Measurements from ENCODE around the gene PNPLA1. TPM values are rescaled to one million over a fixed set of nuclear protein-coding genes. Genes with fewer than 3 reads are reported as not detected.

PNPLA1 gene
- total RNA-seq, 1 experiment from 2014 or later, result not detected

- ChIA-PET POLR2A (no interaction called here), CTCF (interaction anchor here (0.5 kb wide), 1 partner anchor 34 kb away, joined by 4 read pairs; no protein-coding TSS in a partner anchor)
- TF ChIP-seq CTCF (IDR thresholded peaks at IDR 0.05) (no peak), POLR2AphosphoS5 (IDR thresholded peaks at IDR 0.05; ENCODE audit: low read depth, low read length) (no peak), TCF7L2 (IDR thresholded peaks at IDR 0.05; ENCODE audit: low read depth, low read length) (no peak), SIN3A (IDR thresholded peaks at IDR 0.05; ENCODE audit: borderline replicate concordance, insufficient read depth, low read depth, low read length) (no peak)
- TF ChIP-seq, protein P1, sequence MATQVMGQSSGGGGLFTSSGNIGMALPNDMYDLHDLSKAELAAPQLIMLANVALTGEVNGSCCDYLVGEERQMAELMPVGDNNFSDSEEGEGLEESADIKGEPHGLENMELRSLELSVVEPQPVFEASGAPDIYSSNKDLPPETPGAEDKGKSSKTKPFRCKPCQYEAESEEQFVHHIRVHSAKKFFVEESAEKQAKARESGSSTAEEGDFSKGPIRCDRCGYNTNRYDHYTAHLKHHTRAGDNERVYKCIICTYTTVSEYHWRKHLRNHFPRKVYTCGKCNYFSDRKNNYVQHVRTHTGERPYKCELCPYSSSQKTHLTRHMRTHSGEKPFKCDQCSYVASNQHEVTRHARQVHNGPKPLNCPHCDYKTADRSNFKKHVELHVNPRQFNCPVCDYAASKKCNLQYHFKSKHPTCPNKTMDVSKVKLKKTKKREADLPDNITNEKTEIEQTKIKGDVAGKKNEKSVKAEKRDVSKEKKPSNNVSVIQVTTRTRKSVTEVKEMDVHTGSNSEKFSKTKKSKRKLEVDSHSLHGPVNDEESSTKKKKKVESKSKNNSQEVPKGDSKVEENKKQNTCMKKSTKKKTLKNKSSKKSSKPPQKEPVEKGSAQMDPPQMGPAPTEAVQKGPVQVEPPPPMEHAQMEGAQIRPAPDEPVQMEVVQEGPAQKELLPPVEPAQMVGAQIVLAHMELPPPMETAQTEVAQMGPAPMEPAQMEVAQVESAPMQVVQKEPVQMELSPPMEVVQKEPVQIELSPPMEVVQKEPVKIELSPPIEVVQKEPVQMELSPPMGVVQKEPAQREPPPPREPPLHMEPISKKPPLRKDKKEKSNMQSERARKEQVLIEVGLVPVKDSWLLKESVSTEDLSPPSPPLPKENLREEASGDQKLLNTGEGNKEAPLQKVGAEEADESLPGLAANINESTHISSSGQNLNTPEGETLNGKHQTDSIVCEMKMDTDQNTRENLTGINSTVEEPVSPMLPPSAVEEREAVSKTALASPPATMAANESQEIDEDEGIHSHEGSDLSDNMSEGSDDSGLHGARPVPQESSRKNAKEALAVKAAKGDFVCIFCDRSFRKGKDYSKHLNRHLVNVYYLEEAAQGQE (IDR thresholded peaks at IDR 0.05; ENCODE audit: insufficient read depth in 1 of 2, low read depth in 2 of 2, low read length in 1 of 2), result no peak
- BruUV-seq (replicated peaks), result no TSS peak
- Histone ChIP-seq H3K9me3 (ENCODE audit: control insufficient read depth, insufficient read depth, low read depth, low read length) (no peaks in the 10 kb centered on the region), H3K27ac (ENCODE audit: low read length) (no peak overlapping the region), H3K27me3 (ENCODE audit: control insufficient read depth, insufficient read depth, low read length) (peaks cover 16% of the 10 kb centered on the region), H3K36me3 (ENCODE audit: control insufficient read depth, insufficient read depth, low read length) (no peaks in the 10 kb centered on the region), H3K4me3 (ENCODE audit: low read depth in 2 of 2, low read length in 2 of 2) (no peak overlapping the region), H3K4me1 (ENCODE audit: control insufficient read depth, insufficient read depth, low read length) (peaks cover 15% of the 10 kb centered on the region)
- DNase-seq (ENCODE audit: low read depth, low spot score), result no peak
- no peak for ATAC-seq
- intact Hi-C loops (cut with micrococcal nuclease; ENCODE audit: unreplicated experiment) (no loop called here), in situ Hi-C loops (cut with HindIII; ENCODE audit: low pct_unique_long_range_greater_than_20kb, low sequenced_read_pairs) (no loop called here)
Observed at GRCh38 chr6:36339146-36339545, 69.3 kb downstream of the PNPLA1 start.

DNA sequence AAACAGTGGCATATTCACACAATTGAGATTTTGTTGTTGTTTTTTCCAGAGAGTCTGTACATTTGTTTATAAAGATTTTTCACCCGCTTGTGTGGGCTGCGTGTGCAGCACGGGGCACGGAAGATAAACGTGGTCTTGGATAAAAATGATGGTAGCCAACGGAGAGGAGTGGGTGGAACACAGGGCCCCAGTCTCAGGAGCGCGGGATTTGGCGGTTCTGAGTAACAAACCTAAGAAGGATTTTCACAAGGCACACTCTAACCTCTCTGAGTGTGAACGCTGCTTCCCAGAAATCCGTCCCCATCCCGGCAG, 70.4 kb downstream of the PNPLA1 start:
- ChIA-PET CTCF (interaction anchor here (0.8 to 1.1 kb wide), 5 partner anchors 12 to 69 kb away, joined by 3 to 4 read pairs (median 3); no protein-coding TSS in a partner anchor), POLR2A (interaction anchor here (0.6 kb wide), 1 partner anchor 100 kb away, joined by 4 read pairs; no protein-coding TSS in a partner anchor)
- Histone ChIP-seq H3K4me1 (ENCODE audit: control insufficient read depth, insufficient read depth, low read length) (peaks cover 13% of the 10 kb centered on the region), H3K4me3 (ENCODE audit: low read depth in 2 of 2, low read length in 2 of 2) (peak overlapping the region in 1 of 2 experiments; percentile 70; a peak in 2 of 4 replicates), H3K27me3 (ENCODE audit: control insufficient read depth, insufficient read depth, low read length) (peaks cover 10% of the 10 kb centered on the region), H3K36me3 (ENCODE audit: control insufficient read depth, insufficient read depth, low read length) (no peaks in the 10 kb centered on the region), H3K9me3 (ENCODE audit: control insufficient read depth, insufficient read depth, low read depth, low read length) (no peaks in the 10 kb centered on the region), H3K27ac (ENCODE audit: low read length) (no peak overlapping the region)
- TF ChIP-seq POLR2AphosphoS5 (IDR thresholded peaks at IDR 0.05; ENCODE audit: low read depth, low read length) (no peak), TCF7L2 (IDR thresholded peaks at IDR 0.05; ENCODE audit: low read depth, low read length) (no peak), CTCF (IDR thresholded peaks at IDR 0.05) (no peak), SIN3A (IDR thresholded peaks at IDR 0.05; ENCODE audit: borderline replicate concordance, insufficient read depth, low read depth, low read length) (no peak)
- TF ChIP-seq, protein P1 (IDR thresholded peaks at IDR 0.05; ENCODE audit: insufficient read depth in 1 of 2, low read depth in 2 of 2, low read length in 1 of 2), result no peak
- DNase-seq (ENCODE audit: low read depth, low spot score), result no peak
- no TSS peak for BruUV-seq (replicated peaks)
- in situ Hi-C loops (cut with HindIII; ENCODE audit: low pct_unique_long_range_greater_than_20kb, low sequenced_read_pairs), result no loop called here
- intact Hi-C loops (cut with micrococcal nuclease; ENCODE audit: unreplicated experiment), result no loop called here
- no peak for ATAC-seq
